Gastroesophageal sphincter (tissue), 4 donors: ENCODE results near the gene PNLIPRP1. TPM values are rescaled to one million over a fixed set of nuclear protein-coding genes. Genes with fewer than 3 reads are reported as not detected.

Source experiments
- ATAC-seq: fragments of 150-250 bp; one replicate; pipeline ENCODE4 v1.9.1; 2016; ENCODE audit warnings: mild to moderate bottlenecking, moderate library complexity
- H3K27ac ChIP-seq, 4 donors: fragments of 200-600 bp; sonication (generic) in 3 of 4; 1 replicate in 3 of 4; 2 replicates in 1 of 4; pipeline ENCODE4 v1.5.1; 2016 to 2019
- H3K27me3 ChIP-seq: fragments of 200-600 bp; sonication (generic); one replicate; pipeline ENCODE4 v1.5.1; 2019
- H3K36me3 ChIP-seq, 2 donors: fragments of 200-600 bp; sonication (generic); one replicate each; pipeline ENCODE4 v1.5.1; 2019; ENCODE audit warnings: control low read depth in 1 of 2
- H3K4me1 ChIP-seq, 3 donors: fragments of 200-600 bp; sonication (generic); 1 replicate in 2 of 3; 2 replicates in 1 of 3; pipeline ENCODE4 v1.5.1; 2016 to 2019; ENCODE audit warnings: control low read depth in 2 of 3
- H3K4me3 ChIP-seq, 2 donors: fragments of 200-600 bp; sonication (generic); one replicate each; pipeline ENCODE4 v1.5.1; 2019; ENCODE audit warnings: mild to moderate bottlenecking in 1 of 2, moderate library complexity in 1 of 2
- H3K9me3 ChIP-seq, 3 donors: fragments of 200-600 bp; sonication (generic); one replicate each; pipeline ENCODE4 v1.5.1; 2017 to 2019; ENCODE audit warnings: control low read depth in 2 of 3
- CTCF ChIP-seq, 4 experiments: fragments of 200-600 bp in 2 of 4; fragments of 450-650 bp in 2 of 4; sonication (generic) in 1 of 4; IDR thresholded peaks; one replicate each; pipeline ENCODE4 v1.5.1; 2017 to 2019; ENCODE audit warnings: antibody characterized with exemption in 4 of 4, mild to moderate bottlenecking in 2 of 4, moderate library complexity in 2 of 4
- EP300 ChIP-seq: sonication (generic); formaldehyde crosslinking; IDR thresholded peaks from one replicate; pipeline ENCODE4 v1.6.1; 2017; ENCODE audit warnings: antibody characterized with exemption, mild to moderate bottlenecking
- POLR2A ChIP-seq, 2 donors: fragments of 450-650 bp; IDR thresholded peaks; one replicate each; pipeline ENCODE4 v1.6.1; 2017; ENCODE audit warnings: antibody characterized with exemption in 2 of 2, mild to moderate bottlenecking in 2 of 2, moderate library complexity in 1 of 2
- POLR2AphosphoS5 ChIP-seq: sonication (generic); formaldehyde crosslinking; IDR thresholded peaks from one replicate; pipeline ENCODE4 v1.6.1; 2017; ENCODE audit warnings: antibody characterized with exemption
- WGBS, 2 donors: methylation state at CpG; one replicate each; pipeline ENCODE4 v1.1.5; 2018; ENCODE audit warnings: low coverage in 1 of 2; 5-methylcytosine and 5-hydroxymethylcytosine counted together
- total RNA-seq, 4 donors: library from RNA; depleted of rRNA; stranded (reverse); fragments of >200 nt; gene quantifications; one replicate each; pipeline ENCODE4 v1.1.0, GENCODE V29; 2016

Gene PNLIPRP1
- total RNA-seq, 4 donors from 2014 or later = not detected

GRCh38 chr10:116553378-116553980 lies 37.3 kb upstream of the PNLIPRP1 start:
- no peak overlapping the region for H3K27ac ChIP-seq
- no peak overlapping the region for H3K4me3 ChIP-seq
- peaks cover 5% of the 10 kb centered on the region for H3K27me3 ChIP-seq
- H3K4me1 ChIP-seq = no peaks in the 10 kb centered on the region
- no peak for TF ChIP-seq EP300
- no peak for TF ChIP-seq CTCF (IDR thresholded peaks at IDR 0.05)
- TF ChIP-seq POLR2AphosphoS5 = no peak
- no peak for TF ChIP-seq POLR2A (IDR thresholded peaks at IDR 0.05)
- no peaks in the 10 kb centered on the region for H3K36me3 ChIP-seq
- 88 to 90% methylated on average over 11 to 12 of the region's 13 CpGs for WGBS, 2 donors
- ATAC-seq = no peak
- no peaks in the 10 kb centered on the region for H3K9me3 ChIP-seq

- no peak overlapping the region for H3K4me3 ChIP-seq
- H3K9me3 ChIP-seq = no peaks in the 10 kb centered on the region
- WGBS, 2 donors = 49 to 56% methylated on average over 4 to 5 of the region's 5 CpGs
- H3K4me1 ChIP-seq = no peaks in the 10 kb centered on the region
- H3K36me3 ChIP-seq = no peaks in the 10 kb centered on the region
- no peak for ATAC-seq
- H3K27ac ChIP-seq = no peak overlapping the region
- peaks cover 5% of the 10 kb centered on the region for H3K27me3 ChIP-seq
- TF ChIP-seq POLR2A (IDR thresholded peaks at IDR 0.05) = no peak
- TF ChIP-seq POLR2AphosphoS5 = no peak
- TF ChIP-seq EP300 = no peak
- no peak for TF ChIP-seq CTCF (IDR thresholded peaks at IDR 0.05)
These were observed 36.1 kb upstream of the PNLIPRP1 start for GRCh38 chr10:116554628-116555027.

GRCh38 chr10:116555880-116556279 lies 34.9 kb upstream of the PNLIPRP1 start:
- TF ChIP-seq POLR2AphosphoS5 (no peak), POLR2A (IDR thresholded peaks at IDR 0.05) (no peak), EP300 (no peak), CTCF (IDR thresholded peaks at IDR 0.05) (no peak)
- no peak for ATAC-seq
- H3K4me3 ChIP-seq = no peak overlapping the region
- H3K27me3 ChIP-seq = peaks cover 9% of the 10 kb centered on the region
- no peaks in the 10 kb centered on the region for H3K4me1 ChIP-seq
- WGBS, 2 donors = 55 to 66% methylated on average over 6 of the region's 6 CpGs
- no peaks in the 10 kb centered on the region for H3K9me3 ChIP-seq
- no peak overlapping the region for H3K27ac ChIP-seq
- H3K36me3 ChIP-seq = no peaks in the 10 kb centered on the region

- 87 to 100% methylated on average over 3 to 4 of the region's 5 CpGs for WGBS, 2 donors
- Histone ChIP-seq H3K27me3 (peaks cover 9% of the 10 kb centered on the region), H3K9me3 (no peaks in the 10 kb centered on the region), H3K27ac (no peak overlapping the region), H3K36me3 (no peaks in the 10 kb centered on the region), H3K4me3 (no peak overlapping the region), H3K4me1 (no peaks in the 10 kb centered on the region)
- TF ChIP-seq CTCF (IDR thresholded peaks at IDR 0.05) = no peak
- no peak for TF ChIP-seq POLR2AphosphoS5
- no peak for TF ChIP-seq EP300
- TF ChIP-seq POLR2A (IDR thresholded peaks at IDR 0.05) = no peak
- no peak for ATAC-seq
These were observed 33.4 kb upstream of the PNLIPRP1 start for GRCh38 chr10:116557305-116557880.

GRCh38 chr10:116565534-116565933 lies 25.2 kb upstream of the PNLIPRP1 start:
- H3K36me3 ChIP-seq = no peaks in the 10 kb centered on the region
- no peaks in the 10 kb centered on the region for H3K9me3 ChIP-seq
- 87 to 95% methylated on average over 3 to 8 of the region's 8 CpGs for WGBS, 2 donors
- TF ChIP-seq EP300 (no peak), CTCF (IDR thresholded peaks at IDR 0.05) (no peak), POLR2AphosphoS5 (no peak), POLR2A (IDR thresholded peaks at IDR 0.05) (no peak)
- H3K27me3 ChIP-seq = peaks cover 3% of the 10 kb centered on the region
- H3K4me3 ChIP-seq = no peak overlapping the region
- no peaks in the 10 kb centered on the region for H3K4me1 ChIP-seq
- no peak overlapping the region for H3K27ac ChIP-seq
- ATAC-seq = no peak
